GM18867 (cell line): ENCODE measurements around the gene PLPP7.
A peak's percentile ranks its signal among the peaks of the same experiment; 100 is the strongest.
"Not testable (repeated sequence)": the region's sequence is repeated elsewhere in the genome, so short reads cannot be mapped to it uniquely, and the experiment has no call there.

Experiments
- ATAC-seq: cut with Tn5 transposase; IDR thresholded peaks from one replicate; pipeline ENCODE4 v1.9.1; 2021; ENCODE audit warnings: mild to moderate bottlenecking, moderate library complexity; ENCODE audit not compliant: unreplicated experiment

Gene PLPP7

GRCh38 chr9:131324736-131325679 lies 35.5 kb downstream of the PLPP7 start:
- ATAC-seq = no peak

GRCh38 chr9:131329241-131329641 lies 39.7 kb downstream of the PLPP7 start:
- no peak for ATAC-seq

GRCh38 chr9:131330814-131331600 lies 41.5 kb downstream of the PLPP7 start:
- ATAC-seq = no peak

- not testable (repeated sequence) for ATAC-seq
Observed at GRCh38 chr9:131331996-131332395, 42.5 kb downstream of the PLPP7 start.

GRCh38 chr9:131333771-131334628 lies 44.5 kb downstream of the PLPP7 start:
- no peak for ATAC-seq

- ATAC-seq = no peak
Observed at GRCh38 chr9:131334629-131335367, 45.3 kb downstream of the PLPP7 start.

GRCh38 chr9:131335368-131335755 lies 45.8 kb downstream of the PLPP7 start:
- no peak for ATAC-seq

GRCh38 chr9:131337131-131337848 lies 47.8 kb downstream of the PLPP7 start:
- no peak for ATAC-seq

- ATAC-seq = not testable (repeated sequence)
Observed at GRCh38 chr9:131339212-131339611, 49.7 kb downstream of the PLPP7 start.

- not testable (repeated sequence) for ATAC-seq
Observed at GRCh38 chr9:131344931-131345535, 55.5 kb downstream of the PLPP7 start.

- no peak for ATAC-seq
Observed at GRCh38 chr9:131346559-131346958, 57.0 kb downstream of the PLPP7 start.

- no peak for ATAC-seq
Observed at GRCh38 chr9:131347376-131348020, 58.0 kb downstream of the PLPP7 start.

- no peak for ATAC-seq
Observed at GRCh38 chr9:131348631-131349521, 59.4 kb downstream of the PLPP7 start.

GRCh38 chr9:131349522-131349880 lies 60.0 kb downstream of the PLPP7 start:
- no peak for ATAC-seq

GRCh38 chr9:131349881-131350563 lies 60.5 kb downstream of the PLPP7 start:
- peak; percentile 70 for ATAC-seq

GRCh38 chr9:131356479-131356878 lies 67.0 kb downstream of the PLPP7 start:
- ATAC-seq = not testable (repeated sequence)

- no peak for ATAC-seq
Observed at GRCh38 chr9:131358556-131358955, 69.0 kb downstream of the PLPP7 start.
